Activated naive CD4-positive, alpha-beta T cell treated with Interleukin-2 at 50 U/mL for 16 hours (primary cell): Measurements from ENCODE around the gene MEF2D.

Source experiments
- DNase-seq: peaks from one replicate; pipeline ENCODE4 v3.0.0-alpha.2; 2020

MEF2D gene

GRCh38 chr1:156467385-156467784 lies 33.2 kb downstream of the MEF2D start:
- DNase-seq: no peak

- no peak for DNase-seq
These were observed 34.7 kb downstream of the MEF2D start for GRCh38 chr1:156465747-156466365.

- DNase-seq: no peak
These were observed 35.6 kb downstream of the MEF2D start for GRCh38 chr1:156464825-156465452.

GRCh38 chr1:156464335-156464734 lies 36.2 kb downstream of the MEF2D start:
- no peak for DNase-seq

DNA sequence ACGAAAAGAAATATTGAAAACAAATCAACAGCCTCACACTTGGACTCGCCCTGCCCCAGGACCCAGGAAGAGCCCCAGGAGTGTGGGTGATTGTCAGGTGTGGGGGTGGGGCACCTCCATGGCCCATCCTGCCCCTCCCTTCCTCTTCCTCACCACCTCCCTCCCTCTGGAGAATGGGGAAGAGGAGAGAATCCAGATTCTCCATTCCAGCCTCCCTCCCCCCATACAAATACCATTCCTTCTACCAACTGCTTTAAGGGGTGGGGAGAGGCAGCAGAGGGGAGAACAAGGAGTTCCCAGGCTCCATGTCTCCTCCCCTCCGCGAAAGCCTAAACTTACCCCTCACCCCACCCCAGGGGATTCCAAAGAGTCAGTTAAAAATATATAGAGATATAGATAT lies 36.7 kb downstream of the MEF2D start:
- no peak for DNase-seq

- DNase-seq: no peak
These were observed 37.4 kb downstream of the MEF2D start for GRCh38 chr1:156462954-156463795.

DNA sequence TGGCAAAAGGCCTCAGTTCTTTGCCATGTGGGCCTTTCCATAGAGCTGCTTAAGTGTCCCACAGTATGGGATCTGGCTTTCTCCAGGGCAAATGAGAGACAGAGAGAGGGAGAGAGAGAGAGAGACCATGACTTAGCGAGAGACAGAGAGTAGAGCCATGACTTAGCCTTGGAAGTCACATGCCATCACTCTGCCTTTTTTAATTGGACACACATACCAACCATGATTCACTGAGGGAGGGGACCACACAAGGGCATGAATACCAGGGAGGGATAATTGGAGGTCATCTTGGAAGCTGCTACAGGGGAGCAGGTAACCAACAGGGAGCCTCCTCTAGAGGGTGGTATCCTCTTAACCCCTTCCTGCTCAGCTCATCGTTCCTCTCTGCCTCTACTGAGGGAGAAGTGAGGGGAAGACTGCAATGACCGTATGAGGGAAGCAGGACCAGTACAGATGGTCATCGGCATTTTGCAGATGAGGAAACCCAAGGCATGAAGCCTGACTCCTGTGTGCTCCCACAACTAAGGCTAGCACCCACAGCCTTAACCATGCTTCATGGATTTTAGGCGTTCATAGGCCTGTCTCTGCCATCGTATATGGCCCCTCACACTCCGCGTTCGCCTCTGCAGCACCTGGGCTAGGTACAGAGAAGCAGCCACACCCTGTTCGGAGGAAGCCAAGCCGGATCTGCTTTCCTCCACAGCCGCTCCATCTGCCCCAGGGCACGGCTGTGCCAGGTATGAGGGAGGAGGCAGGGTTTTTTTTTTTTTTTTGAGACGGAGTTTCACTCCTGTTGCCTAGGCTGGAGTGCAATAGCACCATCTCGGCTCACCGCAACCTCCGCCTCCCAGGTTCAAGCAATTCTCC lies 38.6 kb downstream of the MEF2D start:
- DNase-seq: no peak

- no peak for DNase-seq
These were observed 39.5 kb downstream of the MEF2D start for GRCh38 chr1:156461109-156461508.

DNA sequence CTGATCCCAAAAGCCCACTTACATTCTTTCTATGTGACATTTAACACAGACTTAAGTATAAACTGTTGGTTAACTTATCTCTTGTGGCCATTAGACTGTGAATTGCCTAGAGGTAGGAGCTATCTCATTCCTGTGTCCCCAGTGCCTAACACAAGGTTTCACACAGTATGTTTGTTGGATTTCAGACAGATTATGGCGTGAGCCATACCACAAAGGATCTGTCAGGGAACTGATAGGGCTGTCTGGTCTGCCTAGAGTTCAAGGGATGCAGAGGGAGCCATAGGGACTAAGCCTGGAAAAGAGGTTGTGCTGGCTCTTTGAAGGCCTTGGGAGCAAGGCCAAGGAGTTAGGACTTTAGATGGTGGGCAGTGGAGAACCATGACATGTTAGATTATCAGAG lies 40.0 kb downstream of the MEF2D start:
- DNase-seq: no peak

- DNase-seq: no peak
These were observed 42.4 kb downstream of the MEF2D start for GRCh38 chr1:156458181-156458503.

GRCh38 chr1:156456625-156457465 lies 43.7 kb downstream of the MEF2D start:
- DNase-seq: peak; percentile 97

GRCh38 chr1:156455362-156455761 lies 45.2 kb downstream of the MEF2D start:
- DNase-seq: no peak

DNA sequence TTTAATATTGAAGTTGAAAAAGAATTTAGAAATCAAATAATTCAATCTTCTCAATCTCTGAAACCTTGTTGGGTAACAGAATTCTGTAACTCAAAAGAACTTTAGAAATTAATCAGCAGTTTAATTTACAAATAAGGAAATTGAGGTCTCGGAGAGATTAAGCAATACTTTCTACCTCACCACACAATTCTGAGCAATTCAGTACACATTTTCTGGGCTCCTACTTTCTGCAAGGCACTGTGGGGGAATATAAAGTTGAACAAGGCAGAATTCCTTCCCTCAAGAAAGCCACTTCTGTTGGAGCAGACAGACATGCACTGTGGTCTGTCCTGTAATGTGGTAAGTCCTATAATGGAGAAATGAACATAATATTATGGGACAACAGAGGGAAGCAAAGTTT lies 47.7 kb downstream of the MEF2D start:
- DNase-seq: no peak

DNA sequence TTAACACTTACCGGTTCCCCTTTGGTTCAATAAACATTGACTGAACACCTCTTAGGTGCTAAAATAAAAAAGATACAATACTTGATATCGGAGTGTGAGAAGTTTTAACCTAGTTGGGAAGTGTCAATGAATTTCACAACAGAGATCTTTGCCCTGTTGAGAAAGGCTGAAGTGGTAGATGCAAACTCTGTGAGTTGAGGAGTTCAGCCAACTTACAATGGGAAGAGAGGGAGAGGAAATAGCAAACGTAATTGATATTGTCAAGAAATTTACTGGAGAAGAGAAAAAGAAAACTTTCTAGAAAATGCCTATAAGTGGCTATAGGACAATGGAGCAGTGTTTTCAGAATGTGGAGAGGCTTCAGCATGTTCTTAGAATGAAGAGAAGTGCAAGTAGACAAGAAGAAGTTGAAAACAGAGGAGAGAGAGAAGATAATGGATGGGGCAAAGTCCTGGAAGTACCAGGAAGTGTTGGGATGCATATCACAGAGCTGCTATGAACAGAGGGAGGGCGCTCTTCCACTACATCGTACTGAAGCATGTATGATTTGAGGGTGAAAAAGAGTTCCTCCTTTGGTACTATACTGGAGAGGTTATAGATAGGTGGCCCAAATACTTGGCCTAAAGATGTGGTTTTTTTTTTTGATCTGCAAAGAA lies 48.9 kb downstream of the MEF2D start:
- no peak for DNase-seq

DNA sequence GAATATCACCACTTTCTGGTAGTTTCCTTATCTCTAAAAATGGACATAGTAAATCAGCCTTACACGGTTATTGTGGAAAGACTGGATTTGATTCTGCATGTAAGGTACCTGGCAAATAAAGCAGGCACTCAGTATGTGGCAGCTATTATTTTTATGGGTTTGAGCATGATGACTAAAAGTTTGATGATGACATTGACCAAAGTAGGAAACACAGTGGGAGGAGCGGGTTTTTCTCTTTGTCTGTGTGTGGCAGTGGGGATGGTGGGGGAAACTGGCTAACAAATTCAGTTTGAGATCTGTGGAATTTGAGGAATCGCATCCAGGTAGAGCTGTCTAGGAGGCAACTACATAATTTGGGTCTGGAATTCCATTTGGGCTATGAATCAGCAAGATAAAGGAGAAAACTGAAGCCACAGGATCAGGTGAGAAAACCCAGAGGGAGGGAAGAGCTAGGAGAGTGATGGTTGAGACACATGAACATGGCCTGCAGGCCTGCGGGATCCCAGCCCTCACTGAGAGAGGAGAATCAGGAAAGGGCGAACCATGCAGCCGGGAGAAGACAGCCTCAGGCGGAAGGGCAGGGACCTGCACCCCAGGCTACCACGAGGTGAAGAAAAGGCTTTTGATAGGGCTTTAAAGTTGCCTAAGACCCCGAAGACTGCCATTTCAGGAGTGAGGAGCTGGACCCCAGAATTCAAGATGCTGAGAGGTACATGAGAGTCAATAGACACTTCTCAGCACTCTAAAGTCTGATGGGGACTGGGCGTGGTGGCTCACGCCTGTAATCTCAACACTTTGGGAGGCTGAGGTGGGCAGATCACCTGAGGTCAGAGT lies 52.2 kb downstream of the MEF2D start:
- no peak for DNase-seq

DNA sequence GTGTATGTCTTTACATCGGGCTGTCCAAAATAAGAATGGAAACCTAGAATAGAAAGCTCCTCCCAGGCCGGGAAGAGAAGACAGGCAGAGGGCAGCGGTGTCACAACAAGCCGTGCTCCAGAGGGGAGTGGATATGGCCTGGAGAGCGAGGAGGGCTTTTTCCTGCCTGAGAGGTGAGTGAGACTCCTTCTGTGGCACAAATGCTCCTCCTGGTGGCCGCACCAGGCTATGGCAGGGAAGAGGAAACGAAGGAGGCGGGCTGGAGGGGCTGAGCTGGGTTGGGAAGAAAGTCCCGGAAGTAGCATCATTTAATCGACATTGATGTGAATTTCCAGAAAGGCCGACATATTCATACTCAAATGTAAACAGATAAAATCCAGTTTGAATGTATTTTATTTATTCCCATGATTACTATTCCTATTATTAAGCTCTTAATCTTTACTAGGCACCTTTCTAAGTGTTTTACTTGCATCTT lies 54.7 kb downstream of the MEF2D start:
- DNase-seq: peak; percentile 82

DNA sequence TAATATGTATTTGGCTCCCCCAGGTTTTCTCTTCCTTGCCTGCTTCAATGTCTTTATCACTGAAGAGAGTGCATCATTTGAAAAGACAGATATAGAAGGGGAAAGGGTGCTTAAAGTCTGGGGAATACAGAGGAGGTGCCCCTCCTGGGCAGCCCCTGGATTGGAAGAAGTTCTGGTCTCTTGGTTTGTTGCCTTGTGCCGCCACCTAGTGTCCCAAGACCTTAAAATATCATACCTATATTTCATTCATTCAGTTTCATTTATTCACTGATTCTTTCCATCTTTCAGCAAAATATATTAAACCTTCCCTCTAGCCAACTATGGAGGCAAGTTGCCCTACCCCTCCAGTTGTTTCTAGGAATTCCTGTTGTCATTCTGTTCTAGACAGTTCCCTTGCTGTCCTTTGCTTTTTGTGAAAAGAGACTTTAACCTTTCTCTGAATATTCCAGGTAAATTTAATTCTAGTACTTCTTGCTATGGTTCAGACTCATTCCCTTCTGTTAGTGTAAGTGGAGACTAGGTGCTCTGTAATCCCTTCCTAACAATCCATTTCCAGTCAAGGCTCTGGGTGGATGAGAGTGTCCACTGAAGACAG lies 56.1 kb downstream of the MEF2D start:
- DNase-seq: peak; percentile 33

DNA sequence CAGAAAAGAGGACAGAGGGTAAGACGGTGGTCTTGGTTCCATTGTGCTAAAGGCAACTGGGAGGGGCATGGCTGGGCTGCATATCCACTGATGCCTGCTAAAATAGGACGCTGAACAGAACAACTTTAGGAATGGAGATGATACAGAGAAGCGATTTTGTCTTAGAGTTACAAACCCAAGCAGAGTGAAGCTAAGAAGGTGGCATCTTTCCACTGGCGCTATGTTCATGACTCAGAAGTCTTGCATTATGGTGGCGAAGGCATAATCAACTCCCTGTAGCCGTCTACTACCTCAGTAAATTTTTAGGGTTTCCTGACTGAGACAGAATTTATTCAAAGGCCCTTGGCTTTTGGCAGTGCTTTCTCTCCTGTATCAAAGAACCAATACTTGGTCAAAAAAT lies 57.3 kb downstream of the MEF2D start:
- no peak for DNase-seq

GRCh38 chr1:156440654-156441437 lies 59.7 kb downstream of the MEF2D start:
- DNase-seq: no peak
